IPS-18c (cell line): ENCODE measurements around the gene CLTRN.
A peak's percentile ranks its signal among the peaks of the same experiment; 100 is the strongest.
"Not testable (repeated sequence)": the region's sequence is repeated elsewhere in the genome, so short reads cannot be mapped to it uniquely, and the experiment has no call there.

Source experiments
- H3K4me3 ChIP-seq: 2 replicates; pipeline ENCODE4 v1.7.0; 2013; ENCODE audit warnings: low read depth, mild to moderate bottlenecking, low read length, moderate library complexity; ENCODE audit not compliant: insufficient read depth
- H3K9me3 ChIP-seq: one replicate; pipeline ENCODE4 v1.6.1; 2013; ENCODE audit warnings: mild to moderate bottlenecking, low read length, moderate library complexity; ENCODE audit not compliant: control insufficient read depth, insufficient read depth

Gene CLTRN

GRCh38 chrX:15664487-15665444, at the start of gene CLTRN:
Gene CLTRN (minus strand): TSS chrX:15664805. CDS start chrX:15664775, 30 bp downstream.
- no peaks in the 10 kb centered on the region for H3K9me3 ChIP-seq
- H3K4me3 ChIP-seq = no peak within 1 kb of the TSS

- not testable (repeated sequence) for H3K9me3 ChIP-seq, H3K4me3 ChIP-seq
Observed at GRCh38 chrX:15704273-15704672, 39.7 kb upstream of the CLTRN start.

- not testable (repeated sequence) for H3K9me3 ChIP-seq, H3K4me3 ChIP-seq
Observed at GRCh38 chrX:15703809-15704208, 39.2 kb upstream of the CLTRN start.

- H3K9me3 ChIP-seq = no peaks in the 10 kb centered on the region
- no peak overlapping the region for H3K4me3 ChIP-seq
Observed at GRCh38 chrX:15702488-15703371, 38.1 kb upstream of the CLTRN start.

- Histone ChIP-seq H3K4me3 (no peak overlapping the region), H3K9me3 (no peaks in the 10 kb centered on the region)
Observed at GRCh38 chrX:15696516-15696915, 31.9 kb upstream of the CLTRN start.

- no peaks in the 10 kb centered on the region for H3K9me3 ChIP-seq
- H3K4me3 ChIP-seq = no peak overlapping the region
Observed at GRCh38 chrX:15694941-15695451, 30.4 kb upstream of the CLTRN start.

- Histone ChIP-seq H3K4me3 (no peak overlapping the region), H3K9me3 (no peaks in the 10 kb centered on the region)
Observed at GRCh38 chrX:15686818-15687685, 22.4 kb upstream of the CLTRN start.

- no peaks in the 10 kb centered on the region for H3K9me3 ChIP-seq
- no peak overlapping the region for H3K4me3 ChIP-seq
Observed at GRCh38 chrX:15683193-15683592, 18.6 kb upstream of the CLTRN start.

GRCh38 chrX:15681433-15681832, 16.8 kb upstream of the CLTRN start:
- Histone ChIP-seq H3K4me3 (no peak overlapping the region), H3K9me3 (no peaks in the 10 kb centered on the region)

- Histone ChIP-seq H3K4me3 (no peak overlapping the region), H3K9me3 (no peaks in the 10 kb centered on the region)
Observed at GRCh38 chrX:15680401-15680800, 15.8 kb upstream of the CLTRN start.

GRCh38 chrX:15679246-15679645, 14.6 kb upstream of the CLTRN start:
- Histone ChIP-seq H3K4me3 (no peak overlapping the region), H3K9me3 (no peaks in the 10 kb centered on the region)

- Histone ChIP-seq H3K4me3 (no peak overlapping the region), H3K9me3 (no peaks in the 10 kb centered on the region)
Observed at GRCh38 chrX:15678339-15678738, 13.7 kb upstream of the CLTRN start.

GRCh38 chrX:15676886-15677285, 12.3 kb upstream of the CLTRN start:
- Histone ChIP-seq H3K9me3 (no peaks in the 10 kb centered on the region), H3K4me3 (no peak overlapping the region)

- Histone ChIP-seq H3K4me3 (peak overlapping the region; percentile 98), H3K9me3 (no peaks in the 10 kb centered on the region)
Observed at GRCh38 chrX:15675490-15675921, 10.9 kb upstream of the CLTRN start.

GRCh38 chrX:15674841-15675489, 10.4 kb upstream of the CLTRN start:
- Histone ChIP-seq H3K9me3 (no peaks in the 10 kb centered on the region), H3K4me3 (peak overlapping the region; percentile 98)

- H3K4me3 ChIP-seq = peak overlapping the region; percentile 98
Observed at GRCh38 chrX:15674514-15674840, 9.9 kb upstream of the CLTRN start.

More at GRCh38 chrX:15674514-15674840, 9.9 kb upstream of the CLTRN start:
- H3K9me3 ChIP-seq = no peaks in the 10 kb centered on the region
